Measurements from ENCODE around the gene RCAN2. TPM values are rescaled to one million over a fixed set of nuclear protein-coding genes. Genes with fewer than 3 reads are reported as not detected.

Gene RCAN2
- total RNA-seq, 2 donors from 2014 or later: 1.3 to 7.4 TPM

GRCh38 chr6:46254331-46254730 lies 236.9 kb downstream of the RCAN2 start:
- H3K4me3 Mint-ChIP-seq: no peak overlapping the region
- DNase-seq: no peak
- H3K9me3 Mint-ChIP-seq: no peaks in the 10 kb centered on the region
- no peaks in the 10 kb centered on the region for H3K36me3 Mint-ChIP-seq (ENCODE audit: insufficient read depth in 2 of 2)
- H3K27me3 Mint-ChIP-seq (ENCODE audit: low read depth): no peaks in the 10 kb centered on the region
- H3K4me1 Mint-ChIP-seq (ENCODE audit: low read depth): no peaks in the 10 kb centered on the region
- no peak overlapping the region for H3K27ac Mint-ChIP-seq
- ATAC-seq (replicated peaks in 1 of 2): no peak

- H3K4me3 Mint-ChIP-seq: no peak overlapping the region
- H3K4me1 Mint-ChIP-seq (ENCODE audit: low read depth): no peaks in the 10 kb centered on the region
- no peak overlapping the region for H3K27ac Mint-ChIP-seq
- no peaks in the 10 kb centered on the region for H3K36me3 Mint-ChIP-seq (ENCODE audit: insufficient read depth in 2 of 2)
- ATAC-seq (replicated peaks in 1 of 2) (no peak), DNase-seq (no peak)
- H3K9me3 Mint-ChIP-seq: no peaks in the 10 kb centered on the region
- peaks cover 13% of the 10 kb centered on the region for H3K27me3 Mint-ChIP-seq (ENCODE audit: low read depth)
These were observed 239.5 kb downstream of the RCAN2 start for GRCh38 chr6:46251583-46252339.

GRCh38 chr6:46248143-46248542 lies 243.1 kb downstream of the RCAN2 start:
- no peak for DNase-seq
- no peak for ATAC-seq (replicated peaks in 1 of 2)
- Mint-ChIP-seq H3K36me3 (ENCODE audit: insufficient read depth in 2 of 2) (no peaks in the 10 kb centered on the region), H3K27me3 (ENCODE audit: low read depth) (peaks cover 13% of the 10 kb centered on the region), H3K27ac (no peak overlapping the region), H3K4me1 (ENCODE audit: low read depth) (no peaks in the 10 kb centered on the region), H3K9me3 (no peaks in the 10 kb centered on the region), H3K4me3 (no peak overlapping the region)

- Mint-ChIP-seq H3K36me3 (ENCODE audit: insufficient read depth in 2 of 2) (no peaks in the 10 kb centered on the region), H3K4me3 (no peak overlapping the region), H3K27me3 (ENCODE audit: low read depth) (peaks cover 13% of the 10 kb centered on the region), H3K4me1 (ENCODE audit: low read depth) (no peaks in the 10 kb centered on the region), H3K27ac (no peak overlapping the region), H3K9me3 (no peaks in the 10 kb centered on the region)
- no peak for ATAC-seq (replicated peaks in 1 of 2)
- no peak for DNase-seq
These were observed 244.5 kb downstream of the RCAN2 start for GRCh38 chr6:46246727-46247126.

- DNase-seq: no peak
- peaks cover 13% of the 10 kb centered on the region for H3K27me3 Mint-ChIP-seq (ENCODE audit: low read depth)
- no peaks in the 10 kb centered on the region for H3K4me1 Mint-ChIP-seq (ENCODE audit: low read depth)
- H3K27ac Mint-ChIP-seq: no peak overlapping the region
- ATAC-seq (replicated peaks in 1 of 2): no peak
- H3K4me3 Mint-ChIP-seq: no peak overlapping the region
- no peaks in the 10 kb centered on the region for H3K9me3 Mint-ChIP-seq
- H3K36me3 Mint-ChIP-seq (ENCODE audit: insufficient read depth in 2 of 2): no peaks in the 10 kb centered on the region
These were observed 245.2 kb downstream of the RCAN2 start for GRCh38 chr6:46246081-46246480.

- Mint-ChIP-seq H3K36me3 (ENCODE audit: insufficient read depth in 2 of 2) (no peaks in the 10 kb centered on the region), H3K27me3 (ENCODE audit: low read depth) (peaks cover 16% of the 10 kb centered on the region), H3K4me1 (ENCODE audit: low read depth) (no peaks in the 10 kb centered on the region), H3K9me3 (no peaks in the 10 kb centered on the region), H3K4me3 (no peak overlapping the region), H3K27ac (no peak overlapping the region)
- no peak for ATAC-seq (replicated peaks in 1 of 2)
- no peak for DNase-seq
These were observed 246.6 kb downstream of the RCAN2 start for GRCh38 chr6:46244670-46245069.

- H3K4me1 Mint-ChIP-seq (ENCODE audit: low read depth): no peaks in the 10 kb centered on the region
- H3K4me3 Mint-ChIP-seq: no peak overlapping the region
- no peaks in the 10 kb centered on the region for H3K36me3 Mint-ChIP-seq (ENCODE audit: insufficient read depth in 2 of 2)
- H3K27ac Mint-ChIP-seq: no peak overlapping the region
- no peak for ATAC-seq (replicated peaks in 1 of 2)
- no peaks in the 10 kb centered on the region for H3K9me3 Mint-ChIP-seq
- DNase-seq: no peak
- peaks cover 16% of the 10 kb centered on the region for H3K27me3 Mint-ChIP-seq (ENCODE audit: low read depth)
These were observed 247.5 kb downstream of the RCAN2 start for GRCh38 chr6:46243754-46244153.

- H3K9me3 Mint-ChIP-seq: no peaks in the 10 kb centered on the region
- H3K36me3 Mint-ChIP-seq (ENCODE audit: insufficient read depth in 2 of 2): no peaks in the 10 kb centered on the region
- no peaks in the 10 kb centered on the region for H3K4me1 Mint-ChIP-seq (ENCODE audit: low read depth)
- peaks cover 15% of the 10 kb centered on the region for H3K27me3 Mint-ChIP-seq (ENCODE audit: low read depth)
- no peak for ATAC-seq (replicated peaks in 1 of 2)
- no peak overlapping the region for H3K27ac Mint-ChIP-seq
- no peak for DNase-seq
- no peak overlapping the region for H3K4me3 Mint-ChIP-seq
These were observed 248.3 kb downstream of the RCAN2 start for GRCh38 chr6:46242921-46243320.

- Mint-ChIP-seq H3K27ac (no peak overlapping the region), H3K4me1 (ENCODE audit: low read depth) (no peaks in the 10 kb centered on the region), H3K27me3 (ENCODE audit: low read depth) (peaks cover 19% of the 10 kb centered on the region), H3K9me3 (no peaks in the 10 kb centered on the region), H3K36me3 (ENCODE audit: insufficient read depth in 2 of 2) (no peaks in the 10 kb centered on the region), H3K4me3 (no peak overlapping the region)
- DNase-seq (no peak), ATAC-seq (replicated peaks in 1 of 2) (no peak)
These were observed 250.2 kb downstream of the RCAN2 start for GRCh38 chr6:46240866-46241565.

GRCh38 chr6:46236752-46237151 lies 254.5 kb downstream of the RCAN2 start:
- Mint-ChIP-seq H3K36me3 (ENCODE audit: insufficient read depth in 2 of 2) (no peaks in the 10 kb centered on the region), H3K9me3 (peaks cover 0 to 2% of the 10 kb centered on the region in 2 donors)

GRCh38 chr6:46235242-46235641 lies 256.0 kb downstream of the RCAN2 start:
- Mint-ChIP-seq H3K9me3 (peaks cover 0 to 6% of the 10 kb centered on the region in 2 donors), H3K4me1 (ENCODE audit: low read depth) (no peaks in the 10 kb centered on the region), H3K27me3 (ENCODE audit: low read depth) (peaks cover 19% of the 10 kb centered on the region), H3K27ac (no peak overlapping the region), H3K4me3 (no peak overlapping the region), H3K36me3 (ENCODE audit: insufficient read depth in 2 of 2) (peaks cover 3 to 5% of the 10 kb centered on the region in 2 donors)
- ATAC-seq (replicated peaks in 1 of 2) (no peak), DNase-seq (no peak)

More at GRCh38 chr6:46236752-46237151, 254.5 kb downstream of the RCAN2 start:
- DNase-seq (no peak), ATAC-seq (replicated peaks in 1 of 2) (no peak)
- Mint-ChIP-seq H3K27ac (no peak overlapping the region), H3K4me1 (ENCODE audit: low read depth) (no peaks in the 10 kb centered on the region), H3K27me3 (ENCODE audit: low read depth) (peaks cover 19% of the 10 kb centered on the region), H3K4me3 (no peak overlapping the region)

- Mint-ChIP-seq H3K4me1 (ENCODE audit: low read depth) (no peaks in the 10 kb centered on the region), H3K36me3 (ENCODE audit: insufficient read depth in 2 of 2) (peaks cover 3 to 5% of the 10 kb centered on the region in 2 donors), H3K4me3 (no peak overlapping the region), H3K9me3 (peaks cover 0 to 6% of the 10 kb centered on the region in 2 donors), H3K27ac (no peak overlapping the region), H3K27me3 (ENCODE audit: low read depth) (peaks cover 17% of the 10 kb centered on the region)
- DNase-seq (no peak), ATAC-seq (replicated peaks in 1 of 2) (no peak)
These were observed 256.5 kb downstream of the RCAN2 start for GRCh38 chr6:46234700-46235099.

- Mint-ChIP-seq H3K9me3 (peaks cover 2 to 9% of the 10 kb centered on the region in 2 donors), H3K36me3 (ENCODE audit: insufficient read depth in 2 of 2) (peaks cover 6 to 7% of the 10 kb centered on the region in 2 donors), H3K27me3 (ENCODE audit: low read depth) (peaks cover 17% of the 10 kb centered on the region), H3K27ac (no peak overlapping the region), H3K4me1 (ENCODE audit: low read depth) (no peaks in the 10 kb centered on the region), H3K4me3 (no peak overlapping the region)
- DNase-seq (no peak), ATAC-seq (replicated peaks in 1 of 2) (no peak)
These were observed 257.1 kb downstream of the RCAN2 start for GRCh38 chr6:46234156-46234556.
